ENCODE measurements around the gene ASIC3.

Gene ASIC3

DNA sequence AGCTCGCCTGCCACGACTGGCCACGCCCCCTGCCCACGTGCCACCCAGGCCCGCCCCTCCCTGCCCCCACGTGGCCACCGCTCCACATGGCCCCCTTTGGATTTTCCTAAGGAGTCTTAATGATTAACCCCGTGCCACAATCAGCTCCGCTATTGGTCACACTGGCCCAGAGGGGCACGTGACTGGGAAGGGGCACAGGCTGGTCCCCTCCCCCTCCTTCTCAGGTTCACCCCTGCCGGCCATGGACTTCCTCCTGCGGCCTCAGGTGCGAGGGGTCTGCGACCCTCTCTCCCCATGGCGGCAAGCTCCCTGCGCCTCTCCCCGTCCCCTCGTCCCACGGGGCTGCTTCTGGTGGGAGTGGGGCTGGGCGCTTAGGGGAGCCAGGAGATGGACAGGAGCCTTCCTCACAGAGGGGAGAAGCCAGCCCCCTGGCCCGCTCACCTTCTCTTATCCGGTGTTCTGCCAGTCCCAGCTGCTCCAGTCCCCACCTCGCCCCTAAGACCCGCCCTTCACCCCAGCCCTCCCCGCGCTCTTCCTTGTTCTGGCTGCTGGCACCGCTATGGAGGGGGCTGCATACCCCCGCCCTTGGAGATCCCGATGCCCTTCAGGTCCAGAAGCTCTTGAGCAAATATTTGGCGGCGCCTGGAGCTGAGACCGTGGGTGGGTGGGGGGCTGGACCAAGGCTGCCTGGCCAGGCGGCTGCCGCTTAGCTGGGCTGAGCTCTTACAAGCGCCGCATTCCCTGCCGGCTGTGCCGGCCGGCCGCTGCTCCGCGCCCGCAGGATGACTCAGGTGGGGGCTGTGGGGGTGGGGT is 14.3 kb downstream of the ASIC3 start:
- no peak for DNase-seq (ENCODE audit: low spot score)
- Histone ChIP-seq H3K4me3 (peak overlapping the region; percentile 55), H3K27ac (peak overlapping the region; percentile 58 to 99)
- TF ChIP-seq, protein P1, sequence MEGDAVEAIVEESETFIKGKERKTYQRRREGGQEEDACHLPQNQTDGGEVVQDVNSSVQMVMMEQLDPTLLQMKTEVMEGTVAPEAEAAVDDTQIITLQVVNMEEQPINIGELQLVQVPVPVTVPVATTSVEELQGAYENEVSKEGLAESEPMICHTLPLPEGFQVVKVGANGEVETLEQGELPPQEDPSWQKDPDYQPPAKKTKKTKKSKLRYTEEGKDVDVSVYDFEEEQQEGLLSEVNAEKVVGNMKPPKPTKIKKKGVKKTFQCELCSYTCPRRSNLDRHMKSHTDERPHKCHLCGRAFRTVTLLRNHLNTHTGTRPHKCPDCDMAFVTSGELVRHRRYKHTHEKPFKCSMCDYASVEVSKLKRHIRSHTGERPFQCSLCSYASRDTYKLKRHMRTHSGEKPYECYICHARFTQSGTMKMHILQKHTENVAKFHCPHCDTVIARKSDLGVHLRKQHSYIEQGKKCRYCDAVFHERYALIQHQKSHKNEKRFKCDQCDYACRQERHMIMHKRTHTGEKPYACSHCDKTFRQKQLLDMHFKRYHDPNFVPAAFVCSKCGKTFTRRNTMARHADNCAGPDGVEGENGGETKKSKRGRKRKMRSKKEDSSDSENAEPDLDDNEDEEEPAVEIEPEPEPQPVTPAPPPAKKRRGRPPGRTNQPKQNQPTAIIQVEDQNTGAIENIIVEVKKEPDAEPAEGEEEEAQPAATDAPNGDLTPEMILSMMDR (IDR thresholded peaks at IDR 0.05): no peak

DNA sequence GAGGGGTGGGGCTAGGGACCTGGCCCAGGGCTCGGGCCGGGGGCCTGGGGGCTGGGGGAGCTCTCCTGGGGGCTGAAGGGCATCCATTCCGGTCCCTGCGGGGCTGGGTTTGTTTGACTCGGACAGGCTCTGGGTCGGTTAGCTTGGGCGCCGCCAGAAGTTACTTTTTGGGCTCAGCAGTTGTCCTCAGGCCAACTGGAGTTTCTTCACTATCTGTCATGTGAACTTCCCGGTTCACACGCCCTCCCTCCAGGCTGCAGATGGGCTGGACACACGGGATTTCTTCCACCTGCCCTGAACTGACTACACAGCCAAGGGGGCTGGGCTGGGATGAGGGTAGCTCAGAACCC is 14.9 kb downstream of the ASIC3 start:
- TF ChIP-seq, protein P1 (IDR thresholded peaks at IDR 0.05): no peak
- H3K4me3 ChIP-seq: peak overlapping the region; percentile 55
- no peak for DNase-seq (ENCODE audit: low spot score)
- peak overlapping the region; percentile 58 to 99 for H3K27ac ChIP-seq

DNA sequence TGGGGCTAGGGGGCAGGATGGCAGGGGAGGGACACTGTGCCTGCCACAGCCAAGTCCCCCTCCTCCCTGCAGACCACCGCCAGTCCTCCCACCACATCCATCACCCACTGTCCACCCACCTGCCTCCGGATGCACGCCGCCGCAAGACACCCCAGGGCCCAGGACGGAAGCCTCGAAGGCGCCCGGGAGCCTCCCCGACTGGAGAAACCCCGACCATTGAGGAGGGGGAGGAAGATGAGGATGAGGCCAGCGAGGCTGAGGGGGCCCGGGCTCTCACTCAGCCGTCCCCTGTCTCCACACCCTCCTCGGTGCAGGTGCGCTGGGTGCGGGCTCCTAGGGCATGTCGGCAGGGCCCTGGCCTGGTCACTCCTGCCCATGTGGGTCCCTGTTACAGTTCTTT is 16.1 kb downstream of the ASIC3 start:
- Histone ChIP-seq H3K4me3 (no peak overlapping the region), H3K27ac (no peak overlapping the region)
- DNase-seq (ENCODE audit: low spot score): no peak
- TF ChIP-seq, protein P1 (IDR thresholded peaks at IDR 0.05): no peak

DNA sequence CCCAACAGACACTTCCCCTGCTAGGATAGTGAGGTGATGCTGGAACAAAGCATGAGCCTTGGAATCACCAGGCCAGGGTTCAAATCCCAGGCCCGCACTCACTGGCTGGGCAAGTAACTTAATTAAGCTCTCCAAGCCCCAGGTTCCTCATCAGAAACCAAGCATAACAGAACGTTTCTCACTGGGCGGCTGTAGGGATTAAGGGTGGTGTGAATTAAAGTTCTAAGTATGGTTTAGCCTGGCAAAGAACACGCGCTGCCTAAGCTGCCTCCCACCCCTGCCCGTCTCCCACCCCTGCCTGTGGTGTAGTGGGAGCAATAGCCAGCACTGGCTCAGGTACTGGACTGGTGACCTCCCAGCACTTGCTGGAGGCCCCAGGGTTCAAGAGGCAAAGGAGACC is 16.7 kb downstream of the ASIC3 start:
- no peak overlapping the region for H3K27ac ChIP-seq
- no peak for DNase-seq (ENCODE audit: low spot score)
- TF ChIP-seq, protein P1 (IDR thresholded peaks at IDR 0.05): no peak
- H3K4me3 ChIP-seq: no peak overlapping the region

DNA sequence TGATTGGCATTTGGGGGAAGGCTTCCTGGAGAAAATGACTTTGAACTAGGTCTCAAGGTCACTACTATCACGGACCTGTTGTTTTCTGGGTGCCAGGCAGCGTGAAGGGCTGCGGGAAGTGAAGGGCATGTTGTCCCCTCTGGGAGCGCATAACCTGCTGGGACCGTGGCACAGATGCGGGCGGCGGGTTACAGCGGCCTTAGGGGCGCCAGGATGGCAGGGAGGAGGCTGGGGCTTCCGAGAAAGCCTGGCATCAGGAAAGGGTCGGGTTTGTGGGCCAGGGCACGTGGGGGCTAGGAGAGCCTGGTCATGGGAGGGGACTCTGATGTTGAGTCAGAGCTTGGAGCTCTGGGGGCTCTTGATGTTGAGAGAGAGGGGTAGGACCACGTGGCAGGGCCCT is 17.2 kb downstream of the ASIC3 start:
- Histone ChIP-seq H3K4me3 (no peak overlapping the region), H3K27ac (no peak overlapping the region)
- TF ChIP-seq, protein P1 (IDR thresholded peaks at IDR 0.05): no peak

DNA sequence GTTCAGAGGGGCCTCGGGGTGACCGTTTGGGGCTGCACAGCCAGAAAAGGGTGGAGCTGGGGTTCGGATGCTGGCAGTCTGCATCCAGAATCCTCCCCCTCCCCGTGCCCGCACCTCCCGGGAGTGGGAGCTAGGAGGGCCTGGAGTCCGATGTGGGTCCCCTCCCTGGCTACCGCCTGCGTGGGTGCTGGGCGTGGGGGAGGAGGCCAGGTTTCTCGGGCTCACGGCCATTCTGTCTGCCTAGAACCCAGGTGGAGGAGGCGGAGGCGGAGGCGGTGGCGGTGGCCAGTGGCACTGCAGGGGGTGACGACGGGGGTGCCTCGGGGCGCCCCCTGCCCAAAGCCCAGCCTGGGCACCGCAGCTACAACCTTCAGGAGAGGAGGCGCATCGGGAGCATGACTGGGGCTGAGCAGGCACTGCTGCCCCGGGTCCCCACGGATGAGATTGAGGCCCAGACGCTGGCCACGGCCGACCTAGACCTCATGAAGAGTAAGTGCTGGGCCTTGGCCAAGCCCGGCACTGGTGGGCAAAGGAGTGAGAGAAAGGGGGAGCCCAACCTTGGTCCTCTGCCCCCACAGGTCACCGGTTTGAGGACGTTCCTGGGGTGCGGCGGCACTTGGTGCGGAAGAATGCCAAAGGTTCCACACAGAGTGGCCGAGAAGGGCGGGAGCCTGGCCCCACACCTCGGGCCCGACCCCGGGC is 18.1 kb downstream of the ASIC3 start:
- no peak overlapping the region for H3K4me3 ChIP-seq
- H3K27ac ChIP-seq: no peak overlapping the region
- DNase-seq (ENCODE audit: low spot score): no peak
- TF ChIP-seq, protein P1 (IDR thresholded peaks at IDR 0.05): no peak

More for the DNA sequence above, 17.2 kb downstream of the ASIC3 start:
- DNase-seq (ENCODE audit: low spot score): no peak

Measured in coronary artery (tissue), 2 donors.